ENCODE measurements around the gene EXOSC10.
A peak's percentile ranks its signal among the peaks of the same experiment; 100 is the strongest.

EXOSC10 gene

DNA sequence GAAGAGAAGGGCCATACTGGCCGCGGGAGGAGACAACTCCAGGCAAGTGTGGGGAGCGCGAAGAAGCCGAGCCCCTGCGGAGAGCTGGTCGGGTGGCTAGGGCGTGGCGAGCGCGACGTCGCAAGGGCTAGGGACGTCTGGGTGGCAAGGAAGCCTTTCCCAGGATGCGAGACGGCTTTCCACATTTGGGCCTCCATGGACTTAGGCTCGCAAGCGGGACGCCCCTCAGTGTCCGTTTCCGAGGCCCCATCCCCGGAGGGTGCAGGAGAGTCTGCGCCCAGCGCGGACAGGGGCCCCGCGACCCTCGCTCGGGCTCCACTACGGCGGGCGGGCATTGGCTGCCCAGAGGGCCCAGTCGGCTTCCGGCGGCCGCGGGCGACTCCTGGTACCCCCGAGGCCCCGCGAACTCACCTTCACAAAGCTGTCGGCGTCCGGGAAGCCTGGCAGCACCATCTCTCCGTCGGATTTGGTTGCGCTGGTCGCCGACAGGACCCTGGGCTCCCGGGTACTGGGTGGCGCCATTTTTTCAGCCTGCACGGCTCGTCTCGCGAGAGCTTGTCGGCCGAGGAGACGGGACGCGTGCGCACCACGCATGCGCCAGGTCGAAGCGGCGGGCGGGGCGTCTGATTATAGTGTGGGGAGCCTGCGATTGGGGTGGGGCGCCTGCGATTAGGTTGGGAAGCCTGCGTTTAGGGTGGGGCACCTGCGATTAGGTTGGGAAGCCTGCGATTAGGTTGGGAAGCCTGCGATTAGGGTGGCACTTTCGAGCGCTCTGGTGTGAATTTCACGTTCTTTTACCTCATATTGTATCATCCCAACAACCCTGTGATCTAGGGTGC, at the start of gene EXOSC10:
TSS of gene EXOSC10 (minus strand) at position 560 of the 839 bp plus-strand sequence. CDS start at position 522, 38 bp downstream.
- peak; percentile 44 to 68 for DNase-seq

DNA sequence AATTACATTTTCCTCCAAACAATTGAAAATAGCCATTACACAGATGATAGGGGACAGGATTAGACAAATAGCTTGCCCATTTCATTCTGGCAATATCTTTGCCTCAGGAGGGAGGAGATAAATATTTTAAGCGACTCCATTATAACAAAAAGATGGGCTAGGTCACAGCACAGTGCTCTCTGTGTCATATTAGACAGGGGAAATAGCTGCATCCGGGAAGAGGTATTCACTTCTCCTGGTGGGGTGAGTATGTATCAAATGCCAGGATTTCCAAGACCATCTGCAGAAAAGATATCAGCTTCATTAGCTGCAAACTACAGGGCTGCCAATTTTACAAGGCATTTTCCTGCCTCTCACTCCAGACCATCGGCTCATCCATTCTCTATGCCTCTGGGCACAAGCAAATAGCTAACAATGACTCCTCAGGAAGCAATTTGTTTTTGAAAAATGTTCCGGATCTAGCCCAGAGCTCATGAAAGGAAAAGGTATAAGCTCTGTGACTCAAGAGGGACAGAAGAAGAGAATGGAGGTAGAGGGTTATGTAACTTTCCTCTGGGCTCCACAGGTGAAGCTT, 47.6 kb upstream of the EXOSC10 start:
- DNase-seq: peak; percentile 37 to 67

DNA sequence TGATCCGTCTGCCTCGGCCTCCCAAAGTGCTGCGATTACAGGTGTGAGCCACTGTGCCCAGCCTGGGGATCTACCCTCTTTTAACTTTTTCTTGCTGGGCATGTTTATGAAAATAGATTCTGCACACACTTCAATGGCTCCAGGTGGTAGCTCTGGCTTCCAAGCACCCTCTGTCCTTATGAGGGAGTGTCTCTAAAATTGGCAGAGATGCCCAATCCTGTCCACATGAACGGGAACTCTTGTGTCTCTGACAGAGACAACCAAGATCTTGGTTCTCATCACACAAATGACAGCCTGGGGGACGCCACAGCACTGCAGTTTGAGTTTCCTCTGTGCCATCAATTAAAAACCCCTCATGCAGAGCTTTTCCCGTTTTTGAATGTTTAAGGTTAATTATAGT, 46.1 kb upstream of the EXOSC10 start:
- peak in 1 of 2 experiments; percentile 35 for DNase-seq

DNA sequence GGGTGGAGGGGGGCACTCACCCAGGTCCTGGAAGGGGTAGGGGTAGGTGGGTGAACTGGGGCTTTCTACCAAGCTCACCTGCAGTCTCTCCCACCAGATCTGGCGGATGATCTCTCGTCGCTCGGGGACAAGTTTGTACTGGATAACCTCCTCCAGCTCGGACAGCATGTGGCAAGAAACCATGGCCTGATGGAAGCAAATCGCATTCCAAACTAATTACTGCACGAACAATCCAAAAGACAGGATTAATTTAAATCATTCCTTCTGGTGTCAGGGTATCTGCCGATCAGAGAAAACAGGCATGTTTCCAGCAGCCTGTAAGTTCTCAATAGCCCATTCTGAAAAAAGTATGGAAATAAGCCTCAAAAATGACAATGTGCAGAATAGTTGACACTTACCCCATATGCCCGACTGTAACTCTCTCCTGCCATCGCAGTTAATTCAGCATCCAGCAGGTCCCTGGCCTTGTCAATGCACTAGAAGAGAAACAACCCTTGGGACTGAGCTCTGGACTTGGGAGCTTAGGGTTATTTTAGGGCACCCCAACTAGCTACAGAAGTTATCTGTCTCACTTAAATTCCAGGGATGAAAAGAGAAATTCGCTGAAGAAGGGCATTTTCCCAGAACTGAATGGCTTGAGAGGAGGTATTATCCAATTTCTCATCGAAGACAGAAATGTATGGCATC, 45.0 kb upstream of the EXOSC10 start:
- DNase-seq: no peak

DNA sequence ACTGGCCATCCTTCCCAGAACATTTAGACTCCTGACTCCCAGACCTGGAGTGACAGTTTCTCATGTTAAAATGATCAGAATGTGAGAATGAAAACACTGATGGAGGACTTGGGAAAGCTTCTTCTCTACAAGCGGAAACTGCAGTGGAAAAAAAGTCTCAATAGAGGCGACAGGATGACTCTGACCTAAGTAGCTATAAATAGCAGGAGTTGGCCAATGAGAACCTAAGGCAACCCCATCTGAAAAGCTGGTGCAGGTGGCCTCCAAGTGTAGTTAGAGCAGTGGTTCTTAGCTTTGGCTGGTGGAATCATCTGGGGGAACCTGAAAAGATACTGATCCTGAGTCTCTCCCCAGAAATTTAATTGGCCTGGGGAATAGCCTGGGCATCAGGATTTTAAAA, 44.2 kb upstream of the EXOSC10 start:
- peak in 1 of 2 experiments; percentile 8 for DNase-seq

DNA sequence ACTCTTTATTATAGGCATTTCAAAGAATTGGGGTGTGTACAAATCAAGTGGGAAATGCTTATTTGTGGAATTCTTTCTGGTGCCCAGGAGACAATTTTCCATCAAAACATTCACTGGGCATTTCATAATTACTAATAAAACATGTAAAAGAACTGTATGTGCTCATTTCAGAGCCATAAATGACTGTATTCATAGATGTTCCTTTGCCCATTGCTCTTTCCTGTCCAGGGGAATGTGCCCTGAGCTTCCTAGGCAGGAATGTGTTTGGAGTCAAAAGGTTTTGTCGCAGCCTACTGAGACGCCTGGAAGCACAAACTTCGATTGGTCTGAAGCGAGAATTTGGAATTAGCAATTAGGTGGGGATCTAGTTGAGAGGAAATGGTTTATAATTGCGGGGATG, 43.7 kb upstream of the EXOSC10 start:
- DNase-seq: no peak

DNA sequence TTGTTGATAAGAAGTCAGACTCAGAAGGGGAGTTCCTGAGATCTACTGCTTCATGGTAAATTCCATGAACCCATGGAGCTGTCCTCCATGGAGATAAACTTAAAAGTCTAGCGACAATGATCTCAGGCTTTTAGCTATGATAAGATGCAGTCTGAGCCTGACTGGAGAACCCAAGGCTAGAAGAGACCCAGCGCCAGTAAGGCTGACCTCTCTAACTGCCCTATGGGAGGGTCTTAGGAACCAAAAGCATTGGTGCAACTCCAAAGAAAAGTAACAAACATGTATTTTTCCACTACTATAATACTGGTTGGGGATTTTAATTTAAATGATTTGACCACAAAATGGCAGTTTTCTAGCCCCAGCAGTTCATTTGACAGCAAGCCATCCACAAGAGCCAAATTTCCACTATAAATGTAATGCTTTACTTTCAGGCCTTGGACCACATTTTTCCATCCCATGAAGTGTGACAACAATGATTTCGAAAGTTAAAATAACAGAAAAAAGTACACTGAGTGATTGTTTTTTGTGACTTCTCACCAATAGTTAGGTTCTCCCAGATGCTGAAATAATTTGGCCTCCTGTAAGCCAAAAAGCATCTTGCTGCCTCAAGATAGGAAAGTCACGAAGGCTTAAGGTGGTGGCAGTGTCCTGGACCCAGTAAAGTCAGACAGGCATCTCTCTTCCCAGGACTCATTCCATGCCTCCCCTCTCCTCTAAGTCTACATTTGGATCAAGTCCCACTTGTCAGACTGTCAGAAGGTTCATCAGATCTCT, 43.1 kb upstream of the EXOSC10 start:
- no peak for DNase-seq

DNA sequence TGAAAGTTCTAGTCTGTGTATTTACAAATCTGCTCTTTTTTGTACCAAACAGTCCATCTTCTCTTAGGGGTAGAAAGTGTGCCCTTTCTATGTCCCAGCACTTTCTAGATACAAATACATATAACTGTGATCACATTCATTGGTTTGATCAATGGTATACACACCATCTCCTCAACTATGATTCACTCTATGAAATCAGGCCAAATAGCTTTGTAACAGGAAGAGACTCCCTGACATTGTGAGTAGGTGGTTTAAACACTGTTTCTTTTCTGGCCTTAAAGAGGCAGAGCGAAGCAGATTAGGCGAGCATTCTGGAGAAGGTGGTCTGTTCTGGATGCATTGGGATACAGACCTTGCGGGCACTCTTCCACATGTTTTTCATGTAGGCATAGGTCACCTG, 39.3 kb upstream of the EXOSC10 start:
- no peak for DNase-seq

DNA sequence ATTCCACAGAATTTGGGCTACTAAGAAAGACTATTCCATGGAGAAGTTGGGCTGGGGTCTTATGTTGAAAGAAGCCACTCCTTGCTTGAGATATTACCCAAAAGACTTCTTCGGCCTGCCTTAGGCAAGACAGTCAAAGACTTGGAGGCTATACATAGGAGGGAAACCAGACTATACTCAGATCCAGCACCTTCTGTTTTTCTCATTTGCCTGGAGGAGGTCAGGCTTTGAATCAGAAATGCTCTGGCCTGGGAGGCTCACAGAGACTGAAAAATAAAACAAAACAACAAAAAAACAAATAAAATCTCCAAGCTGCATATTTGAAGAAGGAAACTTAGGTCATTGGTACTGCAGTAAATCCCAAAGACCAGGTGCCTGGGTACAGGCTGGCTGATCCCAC, 38.4 kb upstream of the EXOSC10 start:
- DNase-seq: no peak

DNA sequence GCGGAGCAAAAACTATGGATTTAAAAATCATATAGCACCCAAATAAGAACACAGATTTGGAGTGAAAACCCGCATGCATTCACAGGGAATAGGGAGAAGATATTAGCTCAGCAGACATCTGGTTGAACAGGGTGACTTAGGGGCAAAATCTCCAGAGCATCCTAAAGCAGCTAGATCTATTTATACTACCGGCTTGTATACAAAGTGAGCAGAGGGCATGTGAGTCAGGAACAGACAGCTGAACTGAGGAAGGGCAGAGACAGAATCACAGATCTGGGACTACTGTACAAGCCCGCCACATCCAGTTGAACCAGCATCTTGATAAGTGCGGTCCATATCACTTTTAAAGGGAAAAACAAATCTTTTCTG, 35.2 kb upstream of the EXOSC10 start:
- DNase-seq: no peak

DNA sequence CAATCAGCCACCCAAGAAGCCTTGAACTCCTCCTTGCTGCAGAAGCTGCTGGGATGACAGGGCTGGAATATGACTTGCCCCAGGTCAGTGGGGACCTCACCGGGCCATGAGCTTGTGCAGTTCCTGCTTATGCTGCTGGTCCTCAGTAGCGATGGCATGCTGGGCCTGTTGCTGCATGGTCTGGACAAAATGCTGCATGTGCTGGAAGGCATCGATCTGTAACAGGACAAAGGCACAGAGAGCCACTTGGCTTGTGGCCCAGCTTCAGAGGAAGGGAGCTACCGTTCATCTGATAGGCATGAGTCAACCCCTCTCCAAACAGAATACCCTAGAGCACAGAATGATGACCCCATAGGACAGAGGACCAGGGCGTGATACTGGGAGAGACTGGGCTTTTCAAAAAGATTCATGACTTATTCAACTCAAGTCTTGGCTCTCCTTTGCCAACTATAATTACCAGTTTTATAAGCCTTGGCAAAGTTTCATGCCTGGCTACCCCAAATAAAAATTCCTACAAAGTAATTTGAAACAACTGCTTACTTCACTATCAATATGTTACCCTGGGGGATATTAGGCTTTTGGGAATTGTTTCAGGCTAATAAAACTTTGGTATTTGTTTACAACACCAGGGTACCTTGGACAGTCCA, 34.7 kb upstream of the EXOSC10 start:
- DNase-seq: no peak

DNA sequence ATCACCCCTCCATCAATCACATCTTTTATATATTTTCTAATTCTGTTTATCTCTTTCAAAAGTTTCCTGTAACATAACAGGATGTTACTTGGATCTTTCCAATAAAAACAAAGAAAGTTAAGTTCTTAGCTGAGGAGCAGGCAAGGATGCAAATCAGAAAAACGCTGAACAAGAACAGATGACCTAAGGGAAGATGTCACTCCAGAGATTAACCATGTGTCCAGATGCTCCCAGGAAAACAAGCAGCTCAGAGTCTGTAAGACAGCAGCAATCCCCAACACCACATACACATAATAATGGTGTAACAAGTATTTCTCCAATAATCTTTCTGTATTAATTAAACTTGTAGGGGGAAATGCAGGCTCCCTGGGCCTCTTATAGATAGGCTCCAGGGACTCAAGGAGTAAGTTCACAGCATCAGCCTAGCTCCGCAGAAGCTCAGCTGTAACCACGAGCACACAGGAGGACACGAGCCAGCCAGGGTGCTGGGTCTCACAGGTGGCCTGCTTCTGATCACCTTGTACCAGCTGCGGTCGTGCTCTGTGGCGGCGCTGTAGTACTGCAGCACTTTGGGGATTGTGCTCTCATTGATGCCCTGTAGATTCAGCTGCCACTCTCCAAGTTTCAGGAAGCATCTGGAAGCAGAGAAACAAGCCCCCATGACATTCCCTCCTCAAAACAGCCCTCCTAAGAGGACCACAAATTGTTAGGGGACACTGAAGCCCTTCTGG, 33.1 kb upstream of the EXOSC10 start:
- DNase-seq: no peak

DNA sequence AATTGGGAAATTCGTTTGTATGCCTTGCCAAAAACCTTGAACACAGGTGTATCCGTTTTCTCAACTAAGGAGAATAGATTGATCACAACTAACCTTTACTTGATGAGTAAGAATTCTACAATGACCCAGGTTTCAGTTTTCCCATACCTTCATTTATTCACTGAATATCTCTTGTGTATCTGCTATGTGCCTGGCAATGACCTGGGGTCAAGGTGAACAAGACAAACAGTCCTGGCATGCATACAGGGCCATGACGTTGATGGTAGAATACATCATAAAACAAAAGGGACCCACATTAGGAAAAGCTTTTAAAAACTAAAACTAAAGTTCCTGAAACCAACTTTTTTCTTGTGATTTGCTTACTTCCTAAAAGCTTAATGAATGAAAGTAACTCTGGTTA, 32.1 kb upstream of the EXOSC10 start:
- DNase-seq: no peak

DNA sequence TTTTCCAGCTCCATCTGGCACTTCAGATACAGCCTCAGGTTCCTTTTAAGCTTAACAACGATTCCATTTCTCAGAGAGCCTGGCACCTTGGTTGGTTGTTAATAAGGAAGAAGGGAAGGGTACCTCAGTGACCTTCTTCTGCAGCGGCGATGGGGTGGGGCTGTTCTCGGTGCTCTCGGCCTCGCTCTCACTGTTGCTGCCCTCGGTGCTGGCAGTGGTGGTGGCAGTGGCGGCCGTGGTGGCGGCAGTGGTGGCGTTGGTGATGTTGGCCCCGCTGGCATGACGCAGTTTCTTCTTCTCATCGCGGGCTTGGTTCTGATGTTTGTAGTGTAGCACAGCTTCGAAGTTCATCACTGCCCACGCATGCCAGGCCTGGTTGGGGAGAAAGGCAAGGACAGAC, 30.7 kb upstream of the EXOSC10 start:
- no peak for DNase-seq

DNA sequence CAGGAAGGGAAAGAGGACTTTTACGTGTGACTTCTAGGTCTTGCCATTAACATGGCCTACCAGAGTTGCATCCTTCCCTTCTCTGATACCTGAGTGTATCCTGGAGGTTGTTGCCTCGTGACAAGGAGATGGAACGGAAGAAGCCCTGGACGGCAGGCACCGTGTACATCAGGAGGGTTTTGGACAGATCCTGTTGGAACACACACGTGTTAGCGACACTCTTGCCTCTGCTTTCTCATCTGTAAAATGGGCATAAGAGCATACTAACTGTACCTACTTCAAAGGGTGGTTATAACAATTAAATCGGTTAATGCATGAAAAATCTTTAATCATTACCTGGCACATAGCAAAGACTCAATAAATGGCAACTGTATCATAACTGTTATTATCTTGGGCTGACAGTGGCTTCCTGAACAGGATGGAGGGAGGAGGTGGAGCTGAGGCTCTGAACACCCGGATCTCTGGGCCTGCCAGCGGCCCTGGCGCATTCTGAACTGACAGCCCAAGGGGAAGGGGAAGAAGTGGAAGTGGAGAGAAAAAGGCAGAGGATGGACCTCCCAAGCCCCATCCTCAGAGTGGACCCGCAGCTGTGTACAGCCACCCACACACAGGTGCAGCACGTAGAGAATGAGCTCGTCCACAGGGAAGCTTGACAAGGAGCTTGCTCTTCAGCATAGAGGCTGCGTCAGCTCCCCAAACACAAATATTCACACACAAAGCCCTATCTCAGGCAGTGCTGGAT, 30.2 kb upstream of the EXOSC10 start:
- DNase-seq: no peak

DNA sequence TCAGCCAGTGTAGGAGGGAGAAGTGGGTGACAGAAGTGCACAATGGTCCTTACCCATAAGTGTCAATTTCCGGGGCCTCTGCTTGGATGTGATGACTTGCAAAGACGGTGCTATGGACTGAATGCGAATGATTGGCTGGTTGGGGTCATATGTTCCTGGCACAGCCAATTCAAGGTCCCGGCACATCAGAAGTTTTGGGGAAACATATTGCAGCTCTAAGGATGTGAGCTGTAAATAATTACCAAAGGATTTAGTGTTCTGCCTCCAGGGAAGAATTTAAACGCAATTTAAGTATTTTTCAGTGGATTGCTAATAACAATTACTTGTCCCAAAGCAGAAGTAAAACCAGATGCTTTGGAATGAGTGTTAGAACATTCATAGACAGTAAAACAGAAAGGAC, 26.9 kb upstream of the EXOSC10 start:
- DNase-seq: no peak

DNA sequence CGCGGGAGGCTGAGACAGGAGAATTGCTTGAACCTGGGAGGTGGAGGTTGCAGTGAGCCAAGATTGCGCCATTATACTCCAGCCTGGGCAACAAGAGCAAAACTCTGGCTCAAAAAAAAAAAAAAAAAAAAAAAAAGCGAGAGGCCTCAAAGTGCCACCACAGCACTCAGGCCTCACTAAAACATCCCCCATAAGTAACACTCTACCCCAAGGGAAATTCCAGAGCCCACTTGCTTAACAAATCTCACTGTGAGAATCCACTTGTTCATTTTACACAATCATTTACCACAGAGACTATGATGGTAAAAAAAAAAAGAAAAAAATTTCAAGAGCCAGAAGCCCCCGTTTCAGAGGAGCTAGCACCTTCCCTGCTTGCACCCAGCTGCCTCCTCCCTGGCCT, 26.3 kb upstream of the EXOSC10 start:
- DNase-seq: no peak

DNA sequence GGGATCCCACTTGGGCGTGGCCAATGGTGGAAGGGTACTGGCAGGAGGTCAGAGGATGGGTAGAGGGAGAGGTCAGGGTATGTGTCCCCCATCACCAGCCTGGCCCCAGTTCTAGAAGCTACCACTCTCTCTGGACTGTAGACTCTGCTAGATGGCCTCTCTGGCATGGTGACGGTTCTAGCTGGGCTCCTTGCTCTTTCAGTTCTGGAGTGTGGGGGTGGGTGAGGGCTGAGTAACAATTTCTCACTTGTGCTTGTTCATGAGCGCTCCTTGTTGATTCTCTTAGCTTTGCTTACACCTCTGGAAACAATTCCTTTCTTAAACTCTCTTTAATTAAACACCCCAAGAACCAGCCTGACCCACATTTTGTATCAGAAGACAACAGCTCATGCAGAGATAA, 25.3 kb upstream of the EXOSC10 start:
- DNase-seq: no peak

DNA sequence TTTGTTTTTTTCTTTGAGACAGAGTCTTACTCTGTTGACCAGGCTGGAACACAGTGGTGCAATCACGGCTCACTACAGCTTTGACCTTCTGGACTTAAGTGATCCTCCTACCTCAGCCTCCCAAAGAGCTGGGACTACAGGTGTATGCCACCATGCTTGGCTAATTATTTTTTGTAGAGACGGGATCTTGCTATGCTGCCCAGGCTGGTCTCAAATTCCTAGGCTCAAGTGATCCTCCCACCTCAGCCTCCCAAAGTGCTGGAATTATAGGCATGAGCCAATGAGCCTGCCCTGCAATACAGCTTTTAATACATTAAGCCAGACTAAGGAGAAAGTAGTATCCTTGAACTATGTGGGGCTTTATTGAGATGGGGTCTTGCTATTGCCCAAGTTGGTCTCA, 16.6 kb upstream of the EXOSC10 start:
- no peak for DNase-seq

DNA sequence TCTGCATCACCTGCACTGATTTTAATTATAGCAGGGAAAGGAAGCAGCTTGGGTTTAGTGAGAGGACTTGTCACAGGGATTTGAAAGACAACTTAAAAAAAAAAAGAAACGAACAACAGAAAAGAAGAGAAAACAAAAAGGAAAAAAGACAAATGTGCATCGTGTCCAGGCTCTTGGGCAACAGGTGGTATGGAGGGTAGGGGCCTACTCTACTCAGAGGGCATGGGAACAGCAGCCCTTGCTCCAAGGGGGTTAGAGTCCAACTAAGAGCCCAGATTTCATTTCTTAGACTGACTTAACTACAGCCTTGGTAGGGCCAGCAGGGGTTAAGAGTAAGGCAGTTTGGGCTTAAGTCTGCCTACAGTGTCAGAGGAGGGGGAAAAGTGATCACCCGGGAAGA, 15.3 kb upstream of the EXOSC10 start:
- DNase-seq: no peak

DNA sequence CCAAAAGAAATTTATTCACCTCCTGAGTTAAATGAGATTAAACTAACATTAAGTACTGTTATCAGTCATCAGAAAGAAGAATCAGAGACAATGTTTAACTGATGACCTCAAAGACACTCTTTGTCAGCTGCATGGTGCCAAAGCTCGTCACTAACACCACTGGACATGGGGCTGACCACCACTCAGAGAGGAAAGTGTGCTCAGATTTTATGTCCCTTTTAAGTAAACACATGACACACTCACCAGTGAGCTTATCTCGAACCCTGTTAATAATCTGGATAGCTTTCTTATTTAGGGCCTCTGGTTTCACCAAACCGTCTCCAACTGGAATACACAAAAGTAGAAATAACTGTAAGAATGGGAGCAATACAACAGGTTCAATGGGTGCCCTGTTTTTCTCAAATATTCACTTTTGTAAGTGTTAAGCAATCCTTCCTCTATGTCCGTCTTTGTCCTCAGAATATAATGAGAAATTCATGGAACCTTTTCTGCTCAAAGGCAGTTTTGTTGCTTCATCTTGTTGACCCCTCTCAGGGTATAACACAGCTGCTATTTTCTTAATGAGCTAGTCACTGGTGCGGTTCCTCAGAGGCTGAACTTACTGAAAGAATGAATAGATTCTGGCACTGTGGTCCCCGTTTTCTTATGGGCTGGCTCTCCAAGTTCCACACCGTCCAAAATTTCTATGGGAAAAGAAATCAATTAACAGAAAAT, 9.5 kb upstream of the EXOSC10 start:
- no peak for DNase-seq
